Muscle of leg (tissue), 16 donors: ENCODE data around the gene CERS1. TPM values are rescaled to one million over a fixed set of nuclear protein-coding genes. Genes with fewer than 3 reads are reported as not detected.

Source experiments
- DNase-seq: peaks from one replicate; pipeline ENCODE4 v3.0.0; 2013
- H3K27ac ChIP-seq: one replicate; pipeline ENCODE4 v1.5.1; 2013; ENCODE audit warnings: mild to moderate bottlenecking, low read length, control low read depth
- H3K27me3 ChIP-seq: one replicate; pipeline ENCODE4 v1.6.1; 2013; ENCODE audit warnings: low read length; ENCODE audit not compliant: control insufficient read depth, insufficient read depth
- H3K36me3 ChIP-seq: one replicate; pipeline ENCODE4 v1.6.1; 2013; ENCODE audit warnings: low read length; ENCODE audit not compliant: control insufficient read depth, insufficient read depth
- H3K4me1 ChIP-seq: one replicate; pipeline ENCODE4 v1.6.1; 2013; ENCODE audit warnings: low read length; ENCODE audit not compliant: control insufficient read depth, insufficient read depth
- H3K4me3 ChIP-seq: one replicate; pipeline ENCODE4 v1.5.1; 2013; ENCODE audit warnings: low read length, control low read depth
- H3K9me3 ChIP-seq: replicated peaks from 2 replicates; pipeline ENCODE4 v1.6.1; 2013; ENCODE audit warnings: low read depth, low read length; ENCODE audit not compliant: control insufficient read depth
- WGBS: methylation state at CpG from one replicate; pipeline ENCODE4 v1.1.5; 2013; ENCODE audit warnings: missing lambda C conversion rate; ENCODE audit not compliant: insufficient coverage; 5-methylcytosine and 5-hydroxymethylcytosine counted together
- long read RNA-seq, 11 donors: transcript quantifications; one replicate each; lab custom pipeline, GENCODE V29; 2026
- polyA plus RNA-seq, 8 donors: library from polyadenylated mRNA; unstranded; fragments of 120-200 nt; gene quantifications; one replicate each; pipeline versions ENCODE4 v1.2.1 to v1.2.3, GENCODE V29; 2013; ENCODE audit warnings: inconsistent platforms in 1 of 8, low replicate concordance in 1 of 8; ENCODE audit not compliant: insufficient read length in 8 of 8, insufficient read depth in 1 of 8
- total RNA-seq: library from RNA; stranded (reverse); fragments of 120-200 nt; gene quantifications from one replicate; pipeline ENCODE4 v1.2.4, GENCODE V29; 2013

The CERS1 gene, protein sequence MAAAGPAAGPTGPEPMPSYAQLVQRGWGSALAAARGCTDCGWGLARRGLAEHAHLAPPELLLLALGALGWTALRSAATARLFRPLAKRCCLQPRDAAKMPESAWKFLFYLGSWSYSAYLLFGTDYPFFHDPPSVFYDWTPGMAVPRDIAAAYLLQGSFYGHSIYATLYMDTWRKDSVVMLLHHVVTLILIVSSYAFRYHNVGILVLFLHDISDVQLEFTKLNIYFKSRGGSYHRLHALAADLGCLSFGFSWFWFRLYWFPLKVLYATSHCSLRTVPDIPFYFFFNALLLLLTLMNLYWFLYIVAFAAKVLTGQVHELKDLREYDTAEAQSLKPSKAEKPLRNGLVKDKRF
- total RNA-seq, result 15.3 TPM
- polyA plus RNA-seq, result 10 to 100 TPM; 23.7 to 41.2 (median 35.0) TPM
- long read RNA-seq, donor 1, transcript CERS1-201 (6 exons, 2,094 nt), result major isoform, 8 of 11 reads
- long read RNA-seq, donor 1, partial matches to known transcripts, result 0 of 11 reads
- long read RNA-seq, donor 1, other reads (novel, unspliced or antisense), result 0 of 11 reads
- long read RNA-seq, donor 2, result 0 reads
- long read RNA-seq, donor 3, transcript CERS1-201 (6 exons, 2,094 nt), result major isoform, 10 of 17 reads
- long read RNA-seq, donor 3, transcript CERS1-204 (8 exons, 2,517 nt), result minor isoform, 7 of 17 reads
- long read RNA-seq, donor 3, partial matches to known transcripts, result 0 of 17 reads
- long read RNA-seq, donor 3, other reads (novel, unspliced or antisense), result 0 of 17 reads
- long read RNA-seq, donor 4, transcript CERS1-201 (6 exons, 2,094 nt), result major isoform, 5 of 6 reads
- long read RNA-seq, donor 4, partial matches to known transcripts, result 0 of 6 reads
- long read RNA-seq, donor 4, other reads (novel, unspliced or antisense), result 0 of 6 reads
- long read RNA-seq, donor 5, transcript CERS1-204 (8 exons, 2,517 nt), result minor isoform, 10 of 27 reads
- long read RNA-seq, donor 5, transcript CERS1-201 (6 exons, 2,094 nt), result major isoform, 12 of 27 reads
- long read RNA-seq, donor 5, partial matches to known transcripts, result 5 of 27 reads
- long read RNA-seq, donor 5, other reads (novel, unspliced or antisense), result 0 of 27 reads
- long read RNA-seq, donor 6, transcript CERS1-204 (8 exons, 2,517 nt), result minor isoform, 5 of 18 reads
- long read RNA-seq, donor 6, transcript CERS1-201 (6 exons, 2,094 nt), result major isoform, 13 of 18 reads
- long read RNA-seq, donor 6, partial matches to known transcripts, result 0 of 18 reads
- long read RNA-seq, donor 6, other reads (novel, unspliced or antisense), result 0 of 18 reads
- long read RNA-seq, donor 7, transcript CERS1-204 (8 exons, 2,517 nt), result minor isoform, 5 of 11 reads
- long read RNA-seq, donor 7, transcript CERS1-201 (6 exons, 2,094 nt), result major isoform, 6 of 11 reads
- long read RNA-seq, donor 7, partial matches to known transcripts, result 0 of 11 reads
- long read RNA-seq, donor 7, other reads (novel, unspliced or antisense), result 0 of 11 reads
- long read RNA-seq, donor 8, transcript CERS1-201 (6 exons, 2,094 nt), result major isoform, 6 of 16 reads
- long read RNA-seq, donor 8, partial matches to known transcripts, result 9 of 16 reads
- long read RNA-seq, donor 8, other reads (novel, unspliced or antisense), result 0 of 16 reads
- long read RNA-seq, donor 9, partial matches to known transcripts, result 5 of 9 reads
- long read RNA-seq, donor 9, other reads (novel, unspliced or antisense), result 0 of 9 reads
- long read RNA-seq, donor 10, transcript CERS1-201 (6 exons, 2,094 nt), result major isoform, 12 of 20 reads
- long read RNA-seq, donor 10, partial matches to known transcripts, result 7 of 20 reads
- long read RNA-seq, donor 10, other reads (novel, unspliced or antisense), result 0 of 20 reads
- long read RNA-seq, donor 11, transcript CERS1-201 (6 exons, 2,094 nt), result major isoform, 9 of 23 reads
- long read RNA-seq, donor 11, transcript CERS1-204 (8 exons, 2,517 nt), result minor isoform, 7 of 23 reads
- long read RNA-seq, donor 11, partial matches to known transcripts, result 7 of 23 reads
- long read RNA-seq, donor 11, other reads (novel, unspliced or antisense), result 0 of 23 reads

DNA sequence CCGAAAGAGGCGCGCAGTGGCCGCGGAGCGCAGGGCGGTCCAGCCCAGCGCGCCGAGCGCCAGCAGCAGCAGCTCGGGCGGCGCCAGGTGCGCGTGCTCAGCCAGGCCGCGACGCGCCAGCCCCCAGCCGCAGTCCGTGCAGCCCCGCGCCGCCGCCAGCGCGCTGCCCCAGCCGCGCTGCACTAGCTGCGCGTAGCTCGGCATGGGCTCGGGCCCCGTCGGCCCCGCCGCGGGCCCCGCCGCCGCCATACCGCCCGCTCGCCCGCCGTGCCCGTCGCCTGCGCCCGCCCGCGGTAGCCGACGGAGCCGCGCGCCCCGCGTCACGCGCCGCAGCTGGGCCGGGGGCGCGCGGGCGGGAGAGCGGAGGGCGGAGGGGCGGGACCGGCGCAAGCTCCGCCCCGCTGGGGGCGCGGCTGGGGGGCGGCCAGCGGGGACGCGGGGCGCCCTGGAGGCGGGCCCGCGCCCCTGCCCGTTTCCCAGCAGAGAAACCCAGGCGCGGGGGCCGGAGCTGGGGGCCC lies at the start of gene CERS1:
Gene CERS1 (minus strand): TSS at position 335 of the 518 bp plus-strand sequence. CDS start 86 bp downstream, at position 249.
- no peaks in the 10 kb centered on the region for H3K9me3 ChIP-seq
- peak; percentile 64 for DNase-seq
- peak within 1 kb of the TSS; percentile 69 for H3K4me3 ChIP-seq
- WGBS, result under 1% methylated on average over 84 of the region's 89 CpGs
- peaks cover 43% of the 10 kb centered on the region for H3K4me1 ChIP-seq
- H3K27me3 ChIP-seq, result peaks cover 5% of the 10 kb centered on the region
- H3K27ac ChIP-seq, result peak within 1 kb of the TSS; percentile 91
- peaks cover 34% of the 10 kb centered on the region for H3K36me3 ChIP-seq

DNA sequence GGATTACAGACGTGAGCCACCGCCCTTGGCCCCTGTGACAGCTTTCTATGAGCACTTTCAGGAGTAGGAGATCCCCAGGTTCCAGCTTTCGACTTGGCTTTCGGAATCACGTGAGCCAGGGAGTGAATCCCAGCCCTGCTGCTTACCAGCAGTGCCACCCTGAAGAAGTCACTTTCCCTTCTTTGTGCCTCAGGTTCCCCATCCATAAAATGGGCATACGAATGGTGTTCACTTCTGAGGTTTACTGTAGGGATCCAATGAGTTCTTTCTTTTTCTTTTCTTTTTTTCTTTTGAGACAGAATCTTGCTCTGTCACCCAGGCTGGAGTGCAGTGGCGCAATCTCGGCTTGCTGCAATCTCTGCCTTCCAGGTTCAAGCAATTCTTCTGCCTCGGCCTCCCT lies 49.3 kb upstream of the CERS1 start:
- peaks cover 17% of the 10 kb centered on the region for H3K36me3 ChIP-seq
- WGBS, result 71% methylated on average over 2 of the region's 9 CpGs
- no peaks in the 10 kb centered on the region for H3K27me3 ChIP-seq
- H3K4me1 ChIP-seq, result peaks cover 4% of the 10 kb centered on the region
- no peak overlapping the region for H3K4me3 ChIP-seq
- no peak for DNase-seq
- no peak overlapping the region for H3K27ac ChIP-seq
- no peaks in the 10 kb centered on the region for H3K9me3 ChIP-seq

DNA sequence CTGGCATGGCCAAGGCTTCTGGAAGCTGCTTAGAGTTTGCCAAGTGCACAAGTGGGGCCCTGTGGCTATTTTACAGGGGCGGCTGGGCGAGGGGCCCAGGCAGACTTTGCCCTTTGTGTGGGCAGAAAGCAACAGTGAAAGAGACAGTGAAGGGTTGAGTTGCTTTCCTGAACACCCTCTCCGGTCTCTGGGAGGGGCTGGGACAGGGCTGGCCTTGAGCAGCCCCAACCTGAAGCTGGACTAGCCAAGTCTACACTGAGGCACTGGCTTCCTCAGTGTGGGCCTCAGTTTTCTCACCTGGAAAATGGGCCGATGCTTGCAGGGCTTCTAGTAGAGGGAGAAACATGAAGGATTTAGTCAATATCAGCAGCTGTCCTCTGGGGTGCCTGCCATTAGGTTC lies 47.5 kb upstream of the CERS1 start:
- no peaks in the 10 kb centered on the region for H3K27me3 ChIP-seq
- no peak for DNase-seq
- 69% methylated on average over 2 of the region's 4 CpGs for WGBS
- H3K4me3 ChIP-seq, result no peak overlapping the region
- peaks cover 17% of the 10 kb centered on the region for H3K36me3 ChIP-seq
- H3K27ac ChIP-seq, result no peak overlapping the region
- peaks cover 16% of the 10 kb centered on the region for H3K4me1 ChIP-seq
- H3K9me3 ChIP-seq, result no peaks in the 10 kb centered on the region

DNA sequence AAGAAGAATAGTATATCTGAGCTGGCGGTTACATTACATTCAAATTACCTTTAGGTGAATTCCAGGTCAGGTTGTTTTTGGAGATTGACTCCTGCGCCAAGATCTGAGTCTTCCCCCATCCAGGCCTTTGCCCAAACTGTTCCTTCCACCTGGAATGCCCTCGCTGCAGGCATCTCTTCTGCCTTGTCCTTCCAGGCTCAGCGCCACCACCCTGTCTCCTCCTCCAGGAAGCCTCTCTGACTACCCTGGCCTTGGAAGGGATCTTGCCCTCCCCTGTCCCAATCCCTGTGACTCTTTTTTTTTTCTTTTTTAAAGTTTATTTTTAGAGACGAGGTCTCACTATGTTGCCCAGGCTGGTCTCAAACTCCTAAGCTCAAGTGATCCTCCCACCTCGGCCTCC lies 46.7 kb upstream of the CERS1 start:
- Histone ChIP-seq H3K27ac (no peak overlapping the region), H3K4me1 (peaks cover 16% of the 10 kb centered on the region), H3K36me3 (peaks cover 24% of the 10 kb centered on the region), H3K4me3 (no peak overlapping the region), H3K27me3 (no peaks in the 10 kb centered on the region), H3K9me3 (no peaks in the 10 kb centered on the region)
- WGBS, result 81% methylated on average over 5 of the region's 6 CpGs
- DNase-seq, result no peak

DNA sequence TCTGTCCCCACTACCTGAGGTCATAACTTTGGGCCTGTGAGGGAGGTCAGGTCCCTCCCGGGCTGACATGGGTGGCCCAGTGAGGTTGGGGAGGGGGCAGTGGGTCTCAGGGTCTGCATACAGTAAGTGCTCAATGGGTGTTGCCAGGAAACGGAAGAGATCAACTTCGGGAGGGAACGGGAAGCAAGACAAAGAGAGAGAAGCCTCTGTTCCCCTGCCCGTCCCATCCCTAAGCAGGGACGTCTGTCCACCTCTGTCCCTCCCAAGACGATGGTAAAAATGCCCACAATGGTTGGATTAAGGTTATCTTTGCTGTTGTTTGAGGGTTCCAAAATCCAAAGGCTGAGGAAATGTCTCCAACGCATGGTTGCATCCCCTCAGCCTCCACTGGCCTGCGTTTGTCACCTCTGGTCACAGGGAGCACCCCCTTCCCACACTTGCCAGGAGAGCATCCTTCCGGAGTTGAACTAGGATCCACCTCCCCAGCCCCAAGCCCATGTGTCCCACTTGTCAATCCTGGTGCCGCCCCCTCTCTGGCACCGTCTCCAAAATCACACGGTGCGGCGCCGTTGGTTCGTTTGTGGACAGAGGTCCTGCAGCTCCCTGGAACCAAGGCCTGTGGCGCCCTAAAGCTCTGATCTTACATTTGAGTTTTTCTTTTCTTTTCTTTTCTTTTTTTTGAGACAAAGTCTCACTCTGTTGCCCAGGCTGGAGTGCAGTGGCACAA lies 45.8 kb upstream of the CERS1 start:
- H3K4me3 ChIP-seq, result no peak overlapping the region

DNA sequence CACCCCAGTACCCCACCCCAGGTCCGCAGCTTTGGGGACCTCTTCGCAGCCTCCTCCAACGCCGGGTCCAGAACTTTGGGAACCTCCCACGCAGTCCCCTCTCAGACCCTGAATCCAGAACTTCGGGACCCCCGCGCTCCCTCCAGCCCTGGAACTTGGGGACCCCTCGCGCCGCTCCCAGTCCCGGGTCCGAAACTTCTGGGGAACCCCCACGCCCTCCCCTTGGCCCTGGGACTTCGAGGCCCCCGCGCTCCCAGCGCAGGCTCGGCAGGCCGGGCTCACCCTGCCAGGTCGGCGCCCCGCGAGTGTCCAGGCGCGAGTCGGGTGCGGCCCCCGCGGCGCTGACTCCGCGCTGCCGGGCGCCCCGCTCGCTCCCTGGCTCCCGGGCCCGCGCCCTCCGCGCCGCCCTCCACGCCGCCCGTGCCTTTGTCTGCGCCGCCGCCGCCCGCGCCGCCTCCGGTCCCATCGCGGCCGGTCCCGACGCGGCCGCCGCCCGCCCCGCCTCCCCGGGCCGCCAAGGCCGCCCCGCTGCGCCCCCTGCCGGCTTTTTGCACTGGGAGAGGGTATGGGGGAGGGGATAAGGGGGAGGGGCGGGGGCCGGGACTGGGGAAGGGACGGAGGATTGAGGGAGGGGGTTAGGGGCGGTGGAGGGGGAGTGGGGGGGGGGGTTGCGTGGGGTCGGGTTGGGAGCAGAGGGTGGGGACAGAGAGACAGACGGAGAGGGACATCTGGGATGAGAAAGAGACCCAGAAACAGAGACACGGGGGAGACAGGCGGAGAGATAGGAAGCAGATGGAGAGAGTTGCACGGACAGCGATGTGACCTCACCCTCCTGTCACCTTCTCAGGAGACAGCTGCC lies 45.0 kb upstream of the CERS1 start, which contains the start of gene HOMER3:
Gene HOMER3 (minus strand): TSS at position 449 of the 859 bp plus-strand sequence. CDS start 2,235 bp downstream, outside the sequence.
- H3K27ac ChIP-seq, result peak within 1 kb of the TSS; percentile 84
- peak within 1 kb of the TSS; percentile 77 for H3K4me3 ChIP-seq
- DNase-seq, result peak; percentile 89
- under 1% methylated on average over 53 of the region's 81 CpGs for WGBS
- H3K36me3 ChIP-seq, result peaks cover 19% of the 10 kb centered on the region
- H3K9me3 ChIP-seq, result no peaks in the 10 kb centered on the region
- peaks cover 16% of the 10 kb centered on the region for H3K4me1 ChIP-seq
- H3K27me3 ChIP-seq, result no peaks in the 10 kb centered on the region

More for the DNA sequence above, 45.8 kb upstream of the CERS1 start:
- H3K27me3 ChIP-seq, result no peaks in the 10 kb centered on the region
- peaks cover 16% of the 10 kb centered on the region for H3K4me1 ChIP-seq
- WGBS, result 38% methylated on average over 11 of the region's 18 CpGs
- H3K36me3 ChIP-seq, result peaks cover 26% of the 10 kb centered on the region
- H3K9me3 ChIP-seq, result no peaks in the 10 kb centered on the region
- no peak overlapping the region for H3K27ac ChIP-seq
- DNase-seq, result peak; percentile 48

DNA sequence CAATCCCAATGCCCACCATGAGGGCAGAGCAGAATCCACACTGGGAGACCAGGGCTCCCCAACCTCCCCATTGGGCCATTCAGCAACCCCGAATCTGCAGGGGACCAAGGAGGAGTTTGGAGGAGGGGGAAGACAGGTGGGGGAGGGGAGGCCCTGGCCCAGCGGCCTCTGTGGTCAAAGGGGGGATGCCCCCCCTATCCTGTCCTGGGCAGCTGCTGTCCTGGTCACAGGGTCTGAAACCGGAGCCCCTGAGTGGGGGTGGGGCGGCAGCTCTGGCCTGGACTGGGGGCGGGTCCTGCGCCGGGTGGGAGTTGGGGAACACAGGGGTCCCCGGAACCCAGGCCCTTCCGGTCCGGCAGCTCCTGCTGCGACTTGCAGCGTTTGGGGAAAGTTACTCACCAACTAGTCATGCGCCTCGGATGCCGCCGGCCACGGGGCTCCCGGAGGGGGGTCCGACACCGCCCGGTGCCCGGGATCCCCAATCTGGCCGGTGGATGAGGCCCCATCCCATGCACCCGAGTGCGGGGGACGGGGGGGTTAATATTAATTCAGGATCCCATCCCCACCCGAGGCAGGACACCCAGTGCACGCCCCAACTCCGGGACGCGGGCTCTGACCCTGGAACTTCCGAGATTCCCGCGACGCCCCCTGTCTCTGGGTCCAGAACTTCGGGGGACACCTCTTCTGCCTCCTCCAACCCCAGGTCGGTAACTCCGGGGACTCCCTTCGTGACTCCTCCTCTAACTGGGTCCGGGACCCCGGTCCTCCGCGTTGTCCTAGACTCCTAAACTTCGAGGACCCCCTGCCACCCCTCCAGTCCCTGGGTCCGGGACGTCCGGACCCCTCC lies 44.2 kb upstream of the CERS1 start:
- WGBS, result under 1% methylated on average over 45 of the region's 47 CpGs
- peaks cover 20% of the 10 kb centered on the region for H3K36me3 ChIP-seq
- H3K4me3 ChIP-seq, result peak overlapping the region; percentile 77
- H3K27ac ChIP-seq, result peak overlapping the region; percentile 84
- peak; percentile 84 for DNase-seq
- H3K4me1 ChIP-seq, result peaks cover 16% of the 10 kb centered on the region
- H3K9me3 ChIP-seq, result no peaks in the 10 kb centered on the region
- no peaks in the 10 kb centered on the region for H3K27me3 ChIP-seq
